NCI-H226 (cell line): ENCODE data around the gene SYP.
A peak's percentile ranks its signal among the peaks of the same experiment; 100 is the strongest.
"Not testable (repeated sequence)": the region's sequence is repeated elsewhere in the genome, so short reads cannot be mapped to it uniquely, and the experiment has no call there.

Experiments used
- DNase-seq: peaks from one replicate; pipeline ENCODE4 v3.0.0-alpha.2; 2015

Gene SYP

GRCh38 chrX:49165901-49166881, 33.8 kb downstream of the SYP start:
- DNase-seq, result no peak

DNA sequence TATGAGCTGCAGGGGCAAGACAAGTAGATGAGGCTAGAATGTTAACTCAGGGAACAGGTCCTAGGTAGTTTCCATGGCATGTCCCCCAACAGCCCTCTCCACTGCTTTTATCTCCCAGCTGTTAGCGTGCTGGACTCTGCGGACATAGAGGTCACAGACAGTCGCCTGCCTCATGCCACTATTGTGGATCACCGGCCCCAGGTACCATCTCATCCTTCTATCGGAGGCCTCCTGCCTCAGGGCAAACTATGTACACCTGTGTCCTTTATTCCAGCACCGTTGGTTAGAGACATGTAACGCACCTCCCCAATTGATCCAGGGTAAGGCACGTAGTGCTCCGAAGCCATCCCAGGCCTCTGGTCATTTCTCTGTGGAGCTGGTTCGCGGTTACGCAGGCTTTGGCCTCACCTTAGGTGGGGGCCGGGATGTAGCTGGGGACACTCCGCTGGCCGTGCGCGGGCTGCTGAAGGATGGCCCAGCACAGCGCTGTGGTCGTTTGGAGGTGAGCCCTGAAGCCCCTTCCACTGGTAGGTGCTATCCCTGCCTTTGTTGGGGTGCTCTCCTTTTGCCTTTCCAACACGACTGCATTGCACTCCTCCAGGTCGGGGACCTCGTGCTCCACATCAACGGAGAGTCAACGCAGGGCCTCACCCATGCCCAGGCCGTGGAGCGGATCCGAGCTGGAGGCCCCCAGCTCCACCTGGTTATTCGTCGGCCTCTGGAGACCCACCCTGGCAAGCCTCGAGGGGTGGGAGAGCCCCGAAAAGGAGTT, 35.2 kb downstream of the SYP start:
- DNase-seq, result no peak

DNA sequence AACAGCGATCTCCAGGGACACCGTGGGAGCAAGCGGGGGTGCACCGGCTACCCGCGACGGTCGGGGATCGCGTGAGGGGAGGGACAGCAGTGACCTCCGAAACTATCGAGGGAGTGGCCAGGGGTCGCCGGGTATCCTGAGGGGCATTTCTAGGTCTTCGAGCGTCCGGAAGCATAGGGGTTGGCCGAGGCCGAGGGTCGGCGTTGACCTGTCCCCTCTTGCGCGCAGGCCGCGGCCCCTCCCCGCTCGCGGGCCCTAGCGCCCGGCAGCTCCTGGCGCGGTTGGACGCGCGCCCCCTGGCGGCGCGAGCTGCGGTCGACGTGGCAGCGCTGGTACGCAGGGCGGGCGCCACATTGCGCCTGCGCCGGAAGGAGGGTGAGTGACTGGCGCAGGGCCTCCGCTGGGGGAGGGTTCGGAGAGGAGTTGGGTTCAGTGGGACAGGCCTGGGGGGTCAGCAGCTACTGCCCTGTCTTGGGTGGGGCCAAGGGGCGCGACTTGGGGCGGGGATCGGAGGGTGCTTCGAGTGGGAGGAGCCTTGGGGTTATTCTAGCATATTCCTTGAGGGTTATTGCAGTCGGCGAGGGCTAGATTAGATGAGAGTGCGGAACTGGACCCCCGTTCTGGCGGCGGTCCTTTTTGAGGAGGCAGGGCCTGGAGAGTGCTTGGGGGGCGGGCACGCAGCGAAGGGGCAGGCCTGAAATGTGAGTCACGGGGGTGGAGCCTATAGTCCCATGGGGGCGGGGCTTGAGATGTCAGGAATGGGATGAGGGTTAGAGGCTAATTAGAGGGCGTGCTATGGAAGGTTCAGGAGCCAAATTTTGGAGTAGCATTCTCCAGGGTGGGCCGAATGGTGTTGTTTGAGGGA, 36.2 kb downstream of the SYP start:
- DNase-seq, result peak; percentile 72

DNA sequence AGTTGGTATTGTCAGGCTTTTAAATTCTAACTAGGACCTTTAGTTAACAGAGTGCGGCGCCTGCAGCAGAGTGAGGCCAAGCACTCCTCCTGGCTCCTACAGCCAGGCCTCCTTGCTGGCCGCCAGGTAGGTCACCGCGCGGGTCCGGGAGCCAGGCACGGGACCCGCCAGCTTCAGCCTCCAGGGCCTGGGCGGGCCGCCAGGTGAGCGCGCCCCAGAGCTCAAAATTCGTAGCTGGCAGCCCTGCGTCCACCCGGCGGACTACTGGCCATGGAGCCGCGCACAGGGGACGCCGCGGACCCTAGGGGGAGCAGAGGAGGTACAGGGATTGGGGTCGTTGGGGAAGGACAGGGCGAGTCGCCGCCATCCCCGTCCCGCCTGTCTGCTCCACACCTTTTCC, 37.4 kb downstream of the SYP start, which contains the start of gene MAGIX:
MAGIX (plus strand) TSS at position 139 of the 400 bp plus-strand sequence; CDS start at position 271, 132 bp downstream.
- no peak for DNase-seq

DNA sequence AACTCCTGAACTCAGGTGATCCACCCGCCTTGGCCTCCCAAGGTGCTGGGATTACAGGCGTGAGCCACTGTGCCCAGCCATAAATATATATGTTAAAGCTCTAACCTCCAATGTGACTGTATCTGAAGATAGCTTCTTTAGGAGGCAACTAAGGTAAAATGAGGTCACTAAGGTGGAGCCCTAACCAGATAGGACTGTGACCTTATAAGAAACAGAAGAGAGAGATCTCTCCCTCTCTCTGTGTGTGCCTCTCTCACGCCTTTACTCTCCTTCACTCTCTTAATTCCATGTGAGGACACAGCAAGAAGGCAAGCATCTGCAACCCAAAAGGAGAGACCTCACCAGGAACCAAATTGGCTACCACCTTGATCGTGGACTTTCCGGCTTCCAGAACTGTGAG, 38.4 kb downstream of the SYP start:
- DNase-seq, result no peak

DNA sequence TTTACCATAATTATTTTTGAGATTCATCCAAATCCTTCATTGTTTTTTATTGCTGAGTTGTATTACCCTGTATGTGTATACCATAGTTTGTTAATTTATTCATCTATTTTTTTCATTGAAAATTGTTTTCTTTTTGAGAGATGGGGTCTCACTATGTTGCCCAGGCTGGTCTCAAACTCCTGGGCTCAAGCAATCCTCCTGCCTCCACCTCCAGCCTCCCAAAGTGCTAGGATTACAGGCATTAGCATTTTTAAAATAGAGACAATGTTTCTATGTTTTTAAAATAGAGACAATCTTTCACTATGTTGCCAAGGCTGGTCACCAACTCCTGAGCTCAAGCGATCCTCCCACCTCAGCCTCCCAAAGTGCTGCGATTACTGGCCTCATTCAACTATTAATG, 39.1 kb downstream of the SYP start:
- no peak for DNase-seq

DNA sequence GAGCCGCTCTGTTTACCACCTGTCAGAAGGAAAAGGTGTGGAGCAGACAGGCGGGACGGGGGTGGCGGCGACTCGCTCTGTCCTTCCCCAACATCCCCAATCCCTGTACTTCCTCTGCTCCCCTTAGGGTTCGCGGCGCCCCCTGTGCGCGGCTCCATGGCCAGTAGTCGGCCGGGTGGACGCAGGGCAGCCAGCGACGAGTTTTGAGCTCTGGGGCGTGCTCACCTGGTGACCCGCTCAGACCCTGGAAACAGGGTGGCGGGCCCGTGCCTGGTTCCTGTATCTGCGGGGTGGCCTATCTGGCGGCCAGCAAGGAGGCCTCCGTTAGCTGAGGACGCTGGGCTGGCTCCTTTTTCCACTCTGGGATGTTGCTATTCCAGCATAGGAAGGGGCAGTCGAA, 42.8 kb downstream of the SYP start:
- DNase-seq, result no peak

GRCh38 chrX:49155900-49156837, 43.8 kb downstream of the SYP start:
- peak; percentile 81 for DNase-seq

- DNase-seq, result peak; percentile 58
These were observed 44.6 kb downstream of the SYP start for GRCh38 chrX:49155243-49155899.

- DNase-seq, result no peak
These were observed 46.5 kb downstream of the SYP start for GRCh38 chrX:49153467-49153866.

DNA sequence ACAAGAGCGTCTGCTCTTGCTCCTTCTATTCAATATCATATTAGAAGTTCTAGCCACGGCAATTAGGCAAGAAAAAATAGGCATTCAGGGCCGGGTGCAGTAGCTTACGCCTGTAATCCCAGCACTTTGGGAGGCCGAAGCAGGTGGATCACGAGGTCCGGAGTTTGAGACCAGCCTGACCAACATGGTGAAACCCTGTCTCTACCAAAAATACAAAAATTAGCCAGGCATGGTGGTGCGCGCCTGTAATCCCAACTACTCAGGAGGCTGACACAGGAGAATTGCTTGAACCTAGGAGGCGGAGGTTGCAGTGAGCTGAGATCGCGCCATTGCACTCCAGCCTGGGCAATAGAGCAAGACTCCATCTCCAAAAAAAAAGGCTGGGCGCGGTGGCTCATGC, 50.7 kb downstream of the SYP start:
- not testable (repeated sequence) for DNase-seq

- not testable (repeated sequence) for DNase-seq
These were observed 51.4 kb downstream of the SYP start for GRCh38 chrX:49148390-49149100.

GRCh38 chrX:49147936-49148335, 52.1 kb downstream of the SYP start:
- no peak for DNase-seq

DNA sequence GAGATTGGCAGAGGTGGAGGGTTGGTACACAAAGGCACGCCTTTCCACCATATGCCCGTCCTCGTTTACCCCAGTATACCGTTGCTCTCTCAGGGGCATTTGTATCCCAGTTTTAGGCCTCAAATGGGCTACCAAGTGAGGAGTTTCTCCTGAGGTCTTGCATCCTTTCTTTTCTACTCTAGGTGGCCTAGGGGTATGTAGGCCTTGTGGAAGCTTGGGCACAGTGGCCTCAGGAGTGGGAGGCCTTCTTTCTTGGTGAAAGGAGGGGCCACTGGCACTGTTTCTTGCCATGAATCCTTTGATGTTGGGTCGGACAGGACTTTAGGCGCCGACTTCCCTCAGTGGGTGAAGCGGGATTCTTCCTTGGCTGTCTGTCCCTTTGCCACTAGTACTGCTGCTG, 52.7 kb downstream of the SYP start:
- DNase-seq, result no peak

GRCh38 chrX:49143154-49143553, 56.8 kb downstream of the SYP start:
- not testable (repeated sequence) for DNase-seq

- DNase-seq, result not testable (repeated sequence)
These were observed 57.7 kb downstream of the SYP start for GRCh38 chrX:49142264-49142663.

DNA sequence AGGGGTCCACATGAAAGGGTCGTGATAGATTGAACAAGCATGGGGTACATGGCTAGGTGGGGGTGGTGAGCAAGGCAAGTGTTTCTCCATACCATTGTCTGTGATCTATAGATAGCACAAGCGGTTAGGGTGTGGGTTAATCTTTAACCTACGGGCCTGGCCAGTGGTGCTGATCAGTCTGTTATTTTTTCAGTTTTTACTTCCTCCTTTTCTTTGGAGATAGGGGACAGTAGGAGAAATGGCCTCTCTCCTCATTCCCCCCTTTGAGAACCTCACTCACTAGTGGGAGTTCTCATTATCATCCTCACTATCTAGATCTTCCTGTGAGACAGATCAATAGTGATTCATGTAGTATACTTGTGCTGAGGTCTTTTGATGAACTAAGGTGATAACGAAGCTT, 60.3 kb downstream of the SYP start:
- no peak for DNase-seq
